GM12878 (cell line): ENCODE measurements around the gene RNF34. TPM values are rescaled to one million over a fixed set of nuclear protein-coding genes. Genes with fewer than 3 reads are reported as not detected.

Experiments
- ATAC-seq: fragments of 200-7000 bp; cut with Tn5 transposase; 3 replicates; pipeline ENCODE4 v1.9.1; 2020; ENCODE audit warnings: mild to moderate bottlenecking, moderate library complexity
- BruUV-seq: library from RNA; stranded (reverse); fragments of 400-500 nt; replicated peaks from 2 replicates; lab custom pipeline; 2021; lab: Mats Ljungman, UMichigan
- CTCF ChIA-PET: fragments of 300-600 bp; sonication (Branson Sonifier 250); formaldehyde crosslinking; extraction: SDS; loops from one replicate; lab custom pipeline; 2021; ENCODE audit warnings: inconsistent platforms; lab: Yijun Ruan, JAX
- POLR2A ChIA-PET: fragments of 350-600 bp; formaldehyde crosslinking; extraction: SDS; loops from one replicate; lab custom pipeline; 2021; ENCODE audit warnings: inconsistent platforms; lab: Charles Lee
- RAD21 ChIA-PET: fragments of 300-600 bp; sonication (Branson Sonifier 250); formaldehyde crosslinking; loops from one replicate; lab custom pipeline; 2023; ENCODE audit warnings: antibody characterized with exemption; ENCODE audit not compliant: unreplicated experiment; lab: Charles Lee
- SMC1A ChIA-PET: fragments of 300-600 bp; sonication (Branson Sonifier 250); formaldehyde crosslinking; loops from one replicate; lab custom pipeline; 2023; ENCODE audit not compliant: unreplicated experiment, uncharacterized antibody; lab: Charles Lee
- DNase-seq: peaks from one replicate; pipeline ENCODE4 v3.0.0-alpha.2; 2011; ENCODE audit warnings: low read depth, low spot score
- FAIRE-seq: peaks from 3 replicates; lab custom pipeline; 2011; peaks lifted over from hg19 to GRCh38; lab: Jason Lieb, UNC
- H2AFZ ChIP-seq: 2 replicates; pipeline ENCODE4 v1.6.0; 2011; ENCODE audit warnings: low read depth, low read length, control low read depth; ENCODE audit not compliant: control insufficient read depth
- H3K27ac ChIP-seq: 2 replicates; pipeline ENCODE4 v1.5.1; 2011; ENCODE audit warnings: control low read depth; ENCODE audit not compliant: control insufficient read depth, insufficient read depth
- H3K27me3 ChIP-seq, 2 experiments: replicated peaks in 1 of 2; 2 replicates each; pipeline versions ENCODE4 v1.6.0 to v1.6.1; 2011; ENCODE audit warnings: low read length in 1 of 2; ENCODE audit not compliant: control insufficient read depth in 2 of 2, insufficient read depth in 2 of 2
- H3K36me3 ChIP-seq, 2 experiments: 2 replicates each; pipeline ENCODE4 v1.5.1; 2011; ENCODE audit warnings: low read length in 1 of 2; ENCODE audit not compliant: control insufficient read depth in 2 of 2, insufficient read depth in 2 of 2
- H3K4me1 ChIP-seq: 2 replicates; pipeline ENCODE4 v1.6.1; 2011; ENCODE audit warnings: mild to moderate bottlenecking, low read length, moderate library complexity, mixed read lengths; ENCODE audit not compliant: control insufficient read depth, insufficient read depth
- H3K4me2 ChIP-seq: 2 replicates; pipeline ENCODE4 v1.6.0; 2011; ENCODE audit warnings: control low read depth; ENCODE audit not compliant: control insufficient read depth, insufficient read depth
- H3K4me3 ChIP-seq: fragments of 200-600 bp; sonication (generic); 2 replicates; pipeline ENCODE4 v1.5.1; 2016
- H3K79me2 ChIP-seq: 2 replicates; pipeline ENCODE4 v1.6.0; 2011; ENCODE audit warnings: low read length; ENCODE audit not compliant: control insufficient read depth, insufficient read depth
- H3K9ac ChIP-seq: 2 replicates; pipeline ENCODE4 v1.8.0; 2011; ENCODE audit warnings: low read length, control low read depth, mixed read lengths; ENCODE audit not compliant: control insufficient read depth, insufficient read depth
- H3K9me3 ChIP-seq: replicated peaks from 3 replicates; pipeline ENCODE4 v1.5.1; 2011; ENCODE audit warnings: mild to moderate bottlenecking, low read length; ENCODE audit not compliant: control insufficient read depth, insufficient read depth
- H4K20me1 ChIP-seq: 2 replicates; pipeline ENCODE4 v1.6.0; 2011; ENCODE audit not compliant: control insufficient read depth, insufficient read depth
- ATF3 ChIP-seq: IDR thresholded peaks from 2 replicates; pipeline ENCODE4 v1.6.1; 2011; ENCODE audit warnings: low read depth, mild to moderate bottlenecking, low read length, moderate library complexity, borderline replicate concordance; ENCODE audit errors: extremely low read depth
- EED ChIP-seq: sonication (generic); IDR thresholded peaks from 2 replicates; pipeline ENCODE4 v1.6.1; 2016; ENCODE audit warnings: antibody characterized with exemption, low read depth
- EZH2 ChIP-seq: IDR thresholded peaks from 2 replicates; pipeline ENCODE4 v1.6.1; 2012; ENCODE audit warnings: low read depth, mild to moderate bottlenecking, control low read depth, inconsistent platforms, low read length, borderline replicate concordance; ENCODE audit not compliant: control insufficient read depth
- LARP7 ChIP-seq: fragments of 450-650 bp; IDR thresholded peaks from 2 replicates; pipeline ENCODE4 v1.6.1; 2017; ENCODE audit warnings: mild to moderate bottlenecking
- MEF2A ChIP-seq: IDR thresholded peaks from 2 replicates; pipeline ENCODE4 v1.6.1; 2011; ENCODE audit warnings: low read depth, mild to moderate bottlenecking, low read length, moderate library complexity; ENCODE audit not compliant: insufficient read depth
- NFIC ChIP-seq: IDR thresholded peaks from 2 replicates; pipeline ENCODE4 v1.6.1; 2012; ENCODE audit warnings: low read depth, mild to moderate bottlenecking, inconsistent platforms, low read length, moderate library complexity
- NFYA ChIP-seq: IDR thresholded peaks from 2 replicates; pipeline ENCODE4 v1.6.1; 2011; ENCODE audit warnings: low read depth, mild to moderate bottlenecking, low read length, improper control_type of control experiment, borderline replicate concordance
- NR2C1 ChIP-seq: fragments of 450-650 bp; IDR thresholded peaks from 2 replicates; pipeline ENCODE4 v1.6.1; 2017; ENCODE audit warnings: antibody characterized with exemption, mild to moderate bottlenecking, moderate library complexity
- TAF1 ChIP-seq: IDR thresholded peaks from 2 replicates; pipeline ENCODE4 v1.6.1; 2011; ENCODE audit warnings: mild to moderate bottlenecking, low read depth, low read length, borderline replicate concordance
- TARDBP ChIP-seq: IDR thresholded peaks from 2 replicates; pipeline ENCODE4 v1.6.1; 2016; ENCODE audit warnings: borderline replicate concordance
- ZNF207 ChIP-seq: fragments of 450-650 bp; IDR thresholded peaks from 2 replicates; pipeline ENCODE4 v1.6.1; 2014; ENCODE audit warnings: antibody characterized with exemption, mild to moderate bottlenecking, borderline replicate concordance
- ZNF24 ChIP-seq: fragments of 450-650 bp; IDR thresholded peaks from 2 replicates; pipeline ENCODE4 v1.6.1; 2017; ENCODE audit warnings: antibody characterized with exemption, mild to moderate bottlenecking
- ZNF384 ChIP-seq: IDR thresholded peaks from 2 replicates; pipeline ENCODE4 v1.6.1; 2012; ENCODE audit warnings: low read depth, mild to moderate bottlenecking, low read length, improper control_type of control experiment, borderline replicate concordance
- WGBS: methylation state at CpG from one replicate; pipeline ENCODE4 v1.1.6; 2016; ENCODE audit warnings: low lambda C conversion rate; ENCODE audit not compliant: insufficient replicate concordance, insufficient coverage; ENCODE audit errors: missing lambda C conversion rate; 5-methylcytosine and 5-hydroxymethylcytosine counted together
- in situ Hi-C: fragments of 300-500 bp; cut with MboI; formaldehyde crosslinking; loops from 9 replicates; pipeline ENCODE4 v1.14.3; 2018; ENCODE audit warnings: mixed read lengths
- intact Hi-C: fragments of 100-400 bp; cut with micrococcal nuclease; formaldehyde crosslinking; loops from one replicate; pipeline ENCODE4 v1.14.2; 2022; ENCODE audit not compliant: unreplicated experiment
- polyA plus RNA-seq, 11 experiments: library from polyadenylated mRNA; depleted of rRNA in 4 of 11; unstranded in 6 of 11; stranded (reverse) in 5 of 11; fragments of >200 nt; fragmentation: Nextera tagmentation in 4 of 11; fragmentation: Illumina TruSeq in 1 of 11; extraction: Ambion mirVana in 4 of 11; extraction: Trizol in 1 of 11; gene quantifications; 1 replicate in 1 of 11; 2 replicates in 10 of 11; pipeline versions ENCODE4 v1.2.1 to v1.2.3, GENCODE V29; 2011 to 2016; ENCODE audit warnings: inconsistent platforms in 2 of 11, missing spikeins in 2 of 11, low read depth in 1 of 11
- total RNA-seq, 4 experiments: library from RNA; depleted of rRNA in 3 of 4; stranded (reverse); fragments of >200 nt in 3 of 4; fragmentation: Illumina TruSeq in 1 of 4; extraction: Trizol in 1 of 4; gene quantifications; 2 replicates each; pipeline versions ENCODE4 v1.2.1 to v1.2.3, GENCODE V29; 2013 to 2021
- TF ChIP-seq, protein P1 (sequence below): IDR thresholded peaks from 2 replicates; pipeline ENCODE4 v1.6.1; 2011; ENCODE audit warnings: borderline replicate concordance, low read depth, mild to moderate bottlenecking, moderate library complexity, low read length; ENCODE audit not compliant: insufficient read depth, poor library complexity, severe bottlenecking
- TF ChIP-seq, protein P2 (sequence below): IDR thresholded peaks from 2 replicates; pipeline ENCODE4 v1.6.1; 2011; ENCODE audit warnings: borderline replicate concordance, low read depth, mild to moderate bottlenecking, moderate library complexity, mixed read lengths, low read length; ENCODE audit not compliant: insufficient read depth; ENCODE audit errors: extremely low read length
- TF ChIP-seq, protein P3 (sequence below): fragments of 450-650 bp; conservative IDR thresholded peaks from 2 replicates; pipeline ENCODE4 v1.6.1; 2017; ENCODE audit warnings: mild to moderate bottlenecking, moderate library complexity

RNF34 gene
- total and polyA plus RNA-seq, 10 of the 15 experiments (the other 5 are each of a cell fraction or from before 2014, with no cell fraction given) = 63.6 to 199 (median 115) TPM

GRCh38 chr12:121438905-121439304, 39.0 kb downstream of the RNF34 start:
- no peaks in the 10 kb centered on the region for H4K20me1 ChIP-seq
- no peaks in the 10 kb centered on the region for H3K4me1 ChIP-seq
- over 99% methylated on average over 12 of the region's 12 CpGs for WGBS
- H3K79me2 ChIP-seq = no peaks in the 10 kb centered on the region; the same call in 1 of the 2 replicates
- intact Hi-C loops = no loop called here
- no peak overlapping the region for H3K27ac ChIP-seq
- no peak overlapping the region for H3K9ac ChIP-seq
- peaks cover 42 to 48% of the 10 kb centered on the region in 2 experiments for H3K36me3 ChIP-seq
- H3K4me2 ChIP-seq = no peak overlapping the region
- ChIA-PET SMC1A (interaction anchor here (0.8 to 1.1 kb wide), 3 partner anchors 38 to 190 kb away, joined by 3 read pairs; no protein-coding TSS in a partner anchor), POLR2A (interaction anchor here (0.6 kb wide), 1 partner anchor 14 kb away, joined by 5 read pairs; no protein-coding TSS in a partner anchor), CTCF (interaction anchor here (0.6 to 2.2 kb wide), 4 partner anchors 99 to 319 kb away, joined by 4 to 7 read pairs (median 6); no protein-coding TSS in a partner anchor), RAD21 (no interaction called here)
- FAIRE-seq = no peak
- no peak for ATAC-seq
- no TSS peak for BruUV-seq
- TF ChIP-seq, protein P1, sequence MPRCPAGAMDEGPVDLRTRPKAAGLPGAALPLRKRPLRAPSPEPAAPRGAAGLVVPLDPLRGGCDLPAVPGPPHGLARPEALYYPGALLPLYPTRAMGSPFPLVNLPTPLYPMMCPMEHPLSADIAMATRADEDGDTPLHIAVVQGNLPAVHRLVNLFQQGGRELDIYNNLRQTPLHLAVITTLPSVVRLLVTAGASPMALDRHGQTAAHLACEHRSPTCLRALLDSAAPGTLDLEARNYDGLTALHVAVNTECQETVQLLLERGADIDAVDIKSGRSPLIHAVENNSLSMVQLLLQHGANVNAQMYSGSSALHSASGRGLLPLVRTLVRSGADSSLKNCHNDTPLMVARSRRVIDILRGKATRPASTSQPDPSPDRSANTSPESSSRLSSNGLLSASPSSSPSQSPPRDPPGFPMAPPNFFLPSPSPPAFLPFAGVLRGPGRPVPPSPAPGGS = no peak
- TF ChIP-seq, protein P2, sequence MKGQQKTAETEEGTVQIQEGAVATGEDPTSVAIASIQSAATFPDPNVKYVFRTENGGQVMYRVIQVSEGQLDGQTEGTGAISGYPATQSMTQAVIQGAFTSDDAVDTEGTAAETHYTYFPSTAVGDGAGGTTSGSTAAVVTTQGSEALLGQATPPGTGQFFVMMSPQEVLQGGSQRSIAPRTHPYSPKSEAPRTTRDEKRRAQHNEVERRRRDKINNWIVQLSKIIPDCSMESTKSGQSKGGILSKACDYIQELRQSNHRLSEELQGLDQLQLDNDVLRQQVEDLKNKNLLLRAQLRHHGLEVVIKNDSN = no peak
- TF ChIP-seq TARDBP (no peak), NR2C1 (no peak), EED (no peak), EZH2 (no peak), LARP7 (no peak), ZNF384 (no peak), NFYA (no peak), ZNF24 (no peak), TAF1 (no peak), ATF3 (no peak), NFIC (no peak), ZNF207 (no peak), MEF2A (no peak)
- TF ChIP-seq, protein P3, sequence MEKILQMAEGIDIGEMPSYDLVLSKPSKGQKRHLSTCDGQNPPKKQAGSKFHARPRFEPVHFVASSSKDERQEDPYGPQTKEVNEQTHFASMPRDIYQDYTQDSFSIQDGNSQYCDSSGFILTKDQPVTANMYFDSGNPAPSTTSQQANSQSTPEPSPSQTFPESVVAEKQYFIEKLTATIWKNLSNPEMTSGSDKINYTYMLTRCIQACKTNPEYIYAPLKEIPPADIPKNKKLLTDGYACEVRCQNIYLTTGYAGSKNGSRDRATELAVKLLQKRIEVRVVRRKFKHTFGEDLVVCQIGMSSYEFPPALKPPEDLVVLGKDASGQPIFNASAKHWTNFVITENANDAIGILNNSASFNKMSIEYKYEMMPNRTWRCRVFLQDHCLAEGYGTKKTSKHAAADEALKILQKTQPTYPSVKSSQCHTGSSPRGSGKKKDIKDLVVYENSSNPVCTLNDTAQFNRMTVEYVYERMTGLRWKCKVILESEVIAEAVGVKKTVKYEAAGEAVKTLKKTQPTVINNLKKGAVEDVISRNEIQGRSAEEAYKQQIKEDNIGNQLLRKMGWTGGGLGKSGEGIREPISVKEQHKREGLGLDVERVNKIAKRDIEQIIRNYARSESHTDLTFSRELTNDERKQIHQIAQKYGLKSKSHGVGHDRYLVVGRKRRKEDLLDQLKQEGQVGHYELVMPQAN = no peak
- DNase-seq = no peak
- in situ Hi-C loops = loop anchor here (25.0 kb wide), 1 partner anchor 102 kb away; no protein-coding TSS in a partner anchor
- no peaks in the 10 kb centered on the region for H3K27me3 ChIP-seq
- H2AFZ ChIP-seq = no peak overlapping the region
- H3K9me3 ChIP-seq = peaks cover 3% of the 10 kb centered on the region; the same call in 2 of the 3 replicates
- no peak overlapping the region for H3K4me3 ChIP-seq
